Measurements from ENCODE around the gene RAB3GAP2.
"Not testable (repeated sequence)": the region's sequence is repeated elsewhere in the genome, so short reads cannot be mapped to it uniquely, and the experiment has no call there.

The RAB3GAP2 gene

DNA sequence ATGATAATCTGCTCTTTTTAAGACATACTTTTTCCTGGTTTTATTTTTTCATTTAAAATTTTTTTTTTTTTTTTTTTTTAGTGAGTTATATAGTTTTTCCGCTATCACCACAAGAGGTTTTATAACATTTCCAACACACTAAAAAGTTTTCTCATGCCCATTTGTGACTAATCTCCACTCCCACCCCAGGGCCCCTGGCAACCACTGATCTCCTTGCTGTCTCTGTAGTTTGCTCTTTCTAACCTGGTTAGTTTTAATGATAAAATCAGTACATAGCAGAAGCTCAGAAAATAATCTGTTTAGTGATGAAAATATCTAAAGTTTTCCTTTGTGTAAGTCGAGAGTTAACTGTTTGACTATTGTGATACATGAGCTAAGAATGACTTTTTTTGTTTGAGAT is 136.5 kb downstream of the RAB3GAP2 start:
- DNase-seq: no peak

DNA sequence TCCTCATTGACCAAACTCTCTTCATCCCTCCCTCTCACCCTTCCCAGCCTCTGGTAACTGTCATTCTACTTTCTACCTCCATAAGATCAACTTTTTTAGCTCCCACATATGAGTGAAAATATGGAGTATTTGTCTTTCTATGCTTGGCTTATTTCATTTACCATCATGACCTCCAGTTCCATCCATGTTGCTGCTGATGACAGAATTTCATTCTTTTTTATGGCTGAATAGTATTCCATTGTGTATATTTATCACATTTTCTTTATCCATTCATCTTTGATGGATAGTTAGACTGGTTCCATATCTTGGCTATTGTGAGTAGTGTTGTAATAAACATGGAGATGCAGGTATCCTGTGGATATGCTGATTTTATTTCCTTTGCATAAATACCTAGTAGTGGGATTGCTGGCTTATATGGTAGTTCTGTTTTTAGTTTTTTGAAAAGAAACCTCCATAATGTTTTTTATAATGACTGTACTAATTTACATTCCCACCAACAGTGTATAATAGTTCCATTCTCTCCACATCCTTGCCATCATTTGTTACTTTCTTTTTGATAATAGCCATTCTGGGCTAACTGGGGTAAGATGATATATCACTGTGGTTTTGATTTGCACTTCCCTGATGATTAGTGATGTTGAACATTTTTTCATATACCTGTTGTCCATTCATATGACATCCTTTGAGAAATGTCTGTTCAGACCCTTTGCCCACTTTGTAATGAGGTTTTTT is 142.6 kb downstream of the RAB3GAP2 start:
- no peak for DNase-seq

DNA sequence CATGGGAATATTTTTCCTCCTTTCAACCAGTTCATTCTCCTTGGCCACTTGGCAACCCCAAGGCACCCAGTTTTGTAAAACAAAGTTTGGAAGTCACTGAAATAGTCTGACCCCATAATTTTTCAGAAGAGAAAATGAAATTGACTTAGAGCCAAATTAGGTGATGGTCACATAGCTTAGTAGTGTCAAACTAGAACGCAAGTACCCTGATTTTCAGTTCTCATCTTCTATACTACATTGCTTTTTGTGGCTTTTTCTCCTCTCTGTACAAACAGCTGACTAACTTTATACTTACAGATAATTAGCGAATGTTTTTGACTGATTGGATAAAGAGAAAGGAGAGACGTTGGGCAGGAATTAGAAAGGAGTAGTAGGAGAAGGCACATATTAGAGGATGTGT is 145.2 kb downstream of the RAB3GAP2 start:
- DNase-seq: no peak

DNA sequence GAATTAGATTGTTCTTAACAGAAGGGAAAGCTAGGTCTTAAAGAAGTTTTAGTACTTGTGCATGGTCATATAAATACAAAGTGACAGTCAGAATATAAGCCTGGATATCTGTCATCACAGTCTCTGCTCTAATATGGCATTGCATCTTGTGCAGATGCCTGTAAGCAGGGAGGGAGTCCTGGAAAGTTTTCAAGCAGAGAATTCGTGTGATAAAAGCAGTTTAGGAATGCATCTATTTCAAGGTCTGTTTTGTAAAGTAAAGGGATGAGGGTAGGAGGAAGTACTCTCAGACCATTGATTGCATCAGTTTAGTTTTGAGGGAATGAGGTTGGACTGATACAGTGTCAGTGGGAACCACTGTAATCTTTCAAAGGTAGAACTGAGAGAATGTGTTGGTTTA is 147.7 kb downstream of the RAB3GAP2 start:
- DNase-seq: no peak

DNA sequence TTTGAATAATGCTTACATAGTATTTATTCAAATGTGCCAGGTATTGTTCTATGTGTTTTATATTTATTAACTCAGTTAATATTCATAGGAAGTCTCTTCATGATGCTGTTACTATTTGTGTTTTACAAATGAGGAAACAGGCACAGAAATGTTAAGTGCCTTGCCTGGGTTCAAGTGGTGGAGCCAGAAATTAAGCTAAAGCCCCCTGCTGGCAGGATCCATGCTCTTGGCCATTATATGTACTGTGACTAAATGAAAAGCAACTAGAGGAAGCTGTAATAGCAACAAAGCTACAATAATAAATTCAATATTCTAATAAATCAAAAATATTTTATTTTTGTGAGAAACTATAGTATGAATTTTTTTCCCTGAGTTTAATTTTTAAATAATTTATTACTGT is 148.4 kb downstream of the RAB3GAP2 start:
- peak; percentile 11 for DNase-seq

DNA sequence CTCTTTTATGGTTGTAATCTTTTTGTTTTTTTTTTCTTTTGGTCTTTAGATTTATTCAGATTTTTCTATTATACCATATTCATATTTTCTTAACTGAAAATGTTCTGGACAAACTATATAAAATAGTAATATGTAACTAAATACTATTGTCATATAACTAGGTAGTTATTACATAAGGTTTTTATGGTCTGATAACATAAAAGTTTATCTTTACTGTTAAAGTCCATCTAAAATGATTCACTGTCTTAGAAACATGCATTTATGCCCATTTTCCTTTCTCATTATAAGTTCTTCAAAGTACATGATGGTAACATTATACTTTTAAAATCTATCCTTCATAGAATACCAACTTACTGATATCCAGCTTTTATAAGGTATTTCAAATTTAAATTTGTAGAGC is 149.2 kb downstream of the RAB3GAP2 start:
- no peak for DNase-seq

DNA sequence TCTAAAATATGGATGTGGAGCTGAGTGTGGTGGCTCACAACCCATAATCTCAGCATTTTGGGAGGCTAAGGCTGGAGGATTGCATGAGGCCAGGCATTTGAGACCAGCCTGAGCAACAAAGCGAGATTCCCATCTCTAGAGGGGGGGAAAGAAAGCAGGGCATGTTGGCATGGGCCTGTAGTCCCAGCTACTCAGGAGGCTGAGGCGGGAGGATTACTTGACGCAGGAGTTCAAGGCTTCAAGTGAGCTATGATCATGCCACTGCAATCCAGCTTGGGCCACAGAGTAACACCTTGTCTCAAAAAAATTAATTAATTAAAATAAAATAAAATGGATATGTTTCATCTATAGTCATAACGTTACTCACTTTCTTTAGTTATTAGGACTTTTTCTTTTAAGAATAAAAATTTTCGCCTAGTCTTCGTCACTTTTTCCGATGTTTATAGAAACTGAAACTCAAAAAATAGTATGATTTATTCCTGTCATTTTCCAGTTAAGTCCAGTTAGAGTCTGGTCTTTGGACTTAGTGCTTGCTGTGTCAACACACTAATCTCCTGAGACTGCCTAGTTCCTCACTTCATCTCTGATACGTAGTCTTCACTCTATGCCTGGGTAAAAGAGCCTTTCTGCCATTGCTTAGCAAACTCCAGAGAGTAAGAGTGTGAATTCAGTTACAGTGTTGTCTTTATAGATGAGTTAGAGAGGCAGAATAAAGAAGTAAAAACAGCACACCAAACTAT is 150.3 kb downstream of the RAB3GAP2 start:
- no peak for DNase-seq

DNA sequence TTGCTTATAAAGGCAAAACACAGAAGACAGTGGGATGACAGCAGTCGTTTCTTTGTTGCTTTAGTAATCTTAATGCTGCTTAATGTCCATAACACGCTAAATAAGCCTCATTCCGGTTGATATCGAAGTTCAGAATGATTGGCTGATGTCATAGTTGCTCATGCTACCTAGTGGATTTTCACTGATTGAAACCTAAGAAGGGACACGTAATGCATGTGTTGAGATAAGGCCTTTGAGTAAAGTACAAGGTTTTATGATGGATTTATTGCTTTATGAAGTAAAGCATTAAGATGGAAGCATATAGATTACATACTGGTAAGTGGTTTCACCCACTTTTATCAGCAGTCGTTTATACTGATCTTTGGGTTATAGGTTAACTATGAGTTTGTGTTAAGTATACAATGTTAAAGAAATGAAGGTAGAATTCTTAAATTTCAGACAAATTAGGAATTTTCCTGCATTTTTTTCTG is 153.2 kb downstream of the RAB3GAP2 start:
- no peak for DNase-seq

DNA sequence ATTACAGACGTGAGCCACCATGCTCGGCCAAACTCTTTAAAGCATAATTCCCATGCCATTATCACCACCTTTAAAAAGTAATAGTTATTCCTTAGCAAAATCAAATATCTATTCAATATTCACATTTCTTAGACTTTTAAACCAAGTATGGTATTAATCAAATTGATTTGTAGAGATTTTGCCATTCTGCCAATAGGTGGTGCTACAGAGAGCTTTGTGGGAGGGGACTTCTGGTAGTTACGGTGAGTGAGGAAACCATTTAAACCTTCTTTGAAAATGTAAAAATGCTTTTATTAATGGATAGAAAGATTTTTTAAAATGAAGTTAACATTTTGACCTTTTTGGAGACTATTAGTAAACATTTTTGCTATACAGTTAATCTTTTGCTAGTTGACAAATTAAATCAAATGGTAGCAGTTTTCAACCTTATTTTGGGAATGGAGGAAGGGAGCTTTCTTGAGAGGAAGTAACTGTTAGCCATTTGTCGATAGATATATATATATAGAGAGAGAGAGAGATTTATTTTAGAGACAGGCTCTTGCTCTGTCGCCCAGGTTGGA is 159.0 kb downstream of the RAB3GAP2 start:
- peak; percentile 66 for DNase-seq

DNA sequence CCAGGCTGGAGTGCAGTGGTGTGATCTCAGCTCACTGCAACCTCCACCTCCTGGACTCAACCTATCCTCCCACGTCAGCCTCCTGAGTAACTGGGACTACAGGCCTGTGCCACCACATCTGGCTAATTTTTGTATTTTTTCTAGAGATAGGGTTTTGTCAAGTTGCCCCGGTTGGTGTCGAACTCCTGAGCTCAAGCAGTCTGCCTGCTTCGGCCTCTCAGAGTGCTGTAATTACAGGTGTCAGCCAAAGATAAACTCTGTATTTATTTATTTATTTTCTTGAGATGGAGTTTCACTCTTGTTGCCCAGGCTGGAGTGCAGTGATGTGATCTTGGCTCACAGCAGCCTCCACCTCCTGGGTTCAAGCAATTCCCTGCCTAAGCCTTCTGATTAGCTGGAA is 159.7 kb downstream of the RAB3GAP2 start:
- not testable (repeated sequence) for DNase-seq

DNA sequence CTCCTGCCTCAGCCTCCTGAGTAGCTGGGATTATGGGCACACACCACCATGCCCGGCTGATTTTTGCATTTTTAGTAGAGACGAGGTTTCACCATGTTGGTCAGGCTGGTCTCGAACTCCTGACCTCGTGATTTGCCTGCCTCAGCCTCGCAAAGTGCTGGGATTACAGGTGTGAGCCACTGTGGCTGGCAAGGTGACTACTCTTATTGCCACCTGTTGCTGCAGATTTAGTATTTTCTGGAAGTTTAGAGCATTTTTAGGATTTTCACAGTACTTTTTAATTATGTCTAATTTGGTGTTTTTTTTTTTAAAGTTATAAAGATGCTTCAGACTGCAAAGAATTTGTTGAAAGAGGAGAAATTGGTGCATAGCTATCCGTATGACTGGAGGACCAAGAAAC is 161.8 kb downstream of the RAB3GAP2 start:
- not testable (repeated sequence) for DNase-seq

DNA sequence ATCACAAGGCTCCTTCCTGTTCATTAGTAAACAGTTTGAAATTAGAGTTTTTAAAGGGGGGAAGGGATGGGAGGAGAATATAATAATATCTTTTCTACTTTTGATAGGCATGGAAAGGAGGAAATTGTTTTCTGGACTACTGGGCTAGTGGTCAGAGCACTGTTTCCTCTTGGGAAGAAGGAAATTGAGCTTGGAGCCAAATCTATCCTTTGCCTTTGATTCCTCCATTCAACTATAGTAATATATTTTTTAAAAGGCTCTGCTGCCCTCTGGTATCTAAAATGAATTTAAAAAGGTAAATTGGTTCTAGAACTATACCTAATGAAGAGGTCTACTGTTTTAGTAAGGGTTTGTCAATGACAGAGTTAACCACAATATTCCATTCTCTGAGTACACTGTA is 172.4 kb downstream of the RAB3GAP2 start:
- no peak for DNase-seq
